ENCODE data around the gene MAGI2. TPM values are rescaled to one million over a fixed set of nuclear protein-coding genes. Genes with fewer than 3 reads are reported as not detected.

MAGI2 gene
- total RNA-seq, 1 experiment from 2014 or later, result 14.3 TPM

DNA sequence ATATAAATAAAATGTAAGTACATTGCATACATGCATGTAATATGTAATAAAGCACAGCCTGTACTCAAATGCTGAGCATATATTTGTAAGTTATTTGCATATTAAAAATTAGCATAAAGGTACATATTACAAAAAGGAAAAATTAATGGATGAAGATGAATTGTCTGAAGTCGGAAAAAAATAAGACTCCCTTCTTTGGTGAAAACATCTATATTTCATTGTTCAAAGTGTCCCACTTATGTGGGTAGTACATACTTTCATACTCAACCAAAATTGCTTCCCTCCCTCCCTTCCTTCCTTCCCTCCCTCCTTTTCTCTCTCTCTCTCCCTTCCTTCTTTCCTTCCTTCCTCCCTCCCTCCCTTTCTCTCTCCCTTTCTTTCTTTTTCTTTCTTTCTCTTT is 498.1 kb downstream of the MAGI2 start:
- Histone ChIP-seq H2AK5ac (ENCODE audit: insufficient read length, low read length) (no peak overlapping the region), H4K5ac (ENCODE audit: insufficient read length, low read depth, low read length) (no peak overlapping the region), H2BK20ac (ENCODE audit: low read depth, low read length, poor library complexity, severe bottlenecking) (no peak overlapping the region), H2AFZ (ENCODE audit: low read length) (no peak overlapping the region), H3K4me2 (ENCODE audit: insufficient read depth, insufficient read length, low read length) (no peak overlapping the region), H3K27me3 (ENCODE audit: insufficient read depth, low read length) (no peaks in the 10 kb centered on the region), H4K91ac (ENCODE audit: insufficient read length, low read depth, low read length) (no peak overlapping the region), H4K8ac (replicated peaks; ENCODE audit: insufficient read length, low read depth, low read length) (no peak overlapping the region), H2BK15ac (ENCODE audit: low read depth, low read length) (no peak overlapping the region), H3K9me3 (ENCODE audit: control insufficient read depth, low read depth, low read length) (no peaks in the 10 kb centered on the region), H3K9ac (ENCODE audit: extremely low read depth, insufficient read length, low read length) (no peak overlapping the region), H3K23me2 (ENCODE audit: insufficient read length, low read depth, low read length, poor library complexity, severe bottlenecking) (no peaks in the 10 kb centered on the region), H4K20me1 (ENCODE audit: control insufficient read depth, insufficient read depth, insufficient read length) (no peaks in the 10 kb centered on the region), H3K79me2 (ENCODE audit: insufficient read depth, low read length) (no peaks in the 10 kb centered on the region), H3K4me1 (ENCODE audit: insufficient read depth, low read length) (no peaks in the 10 kb centered on the region), H3K56ac (ENCODE audit: insufficient read length, low read depth, low read length) (no peak overlapping the region), H3K23ac (ENCODE audit: insufficient read length, low read depth, low read length) (no peak overlapping the region), H3K18ac (ENCODE audit: insufficient read length, low read depth, low read length) (no peak overlapping the region), H2BK120ac (ENCODE audit: low read depth, low read length, poor library complexity, severe bottlenecking) (no peak overlapping the region), H3K27ac (ENCODE audit: insufficient read length, low read depth, low read length) (no peak overlapping the region), H3T11ph (ENCODE audit: low read length) (no peak overlapping the region), H2BK5ac (ENCODE audit: insufficient read length, low read length) (no peak overlapping the region), H3K79me1 (ENCODE audit: insufficient read depth, low read depth, low read length, poor library complexity, severe bottlenecking) (no peaks in the 10 kb centered on the region), H3K14ac (ENCODE audit: insufficient read depth, low read length) (no peak overlapping the region), H3K4ac (ENCODE audit: low read depth, low read length) (no peak overlapping the region), H2BK12ac (ENCODE audit: insufficient read length, low read depth, low read length) (no peak overlapping the region)
- no peaks in the 10 kb centered on the region for H3K36me3 Mint-ChIP-seq (ENCODE audit: insufficient read depth in 1 of 3, low read depth in 3 of 3)
- H3K4me1 Mint-ChIP-seq, result peaks cover 6% of the 10 kb centered on the region in 2 experiments
- no peak for TF ChIP-seq CTCF (conservative IDR thresholded peaks at IDR 0.05)
- WGBS (ENCODE audit: extremely low coverage, insufficient read length, low lambda C conversion rate), result no CpG with 5 or more reads among the region's 1 CpG
- H3K9me3 Mint-ChIP-seq, result peaks cover 0 to 2% of the 10 kb centered on the region in 2 experiments; a peak in 2 of 5 replicates
- H3K27me3 Mint-ChIP-seq (ENCODE audit: low read depth), result no peaks in the 10 kb centered on the region
- H3K27ac Mint-ChIP-seq, result no peak overlapping the region
- DNase-seq, result no peak
- no peak overlapping the region for H3K4me3 Mint-ChIP-seq
